Activated T-cell treated with anti-CD3 and anti-CD28 coated beads, Interleukin-2, amount 50 U/mL, for 48 hours (primary cell): ENCODE measurements around the gene SDR42E2.
A peak's percentile ranks its signal among the peaks of the same experiment; 100 is the strongest.
"Not testable (repeated sequence)": the region's sequence is repeated elsewhere in the genome, so short reads cannot be mapped to it uniquely, and the experiment has no call there.

Source experiments
- DNase-seq, 2 experiments: peaks; one replicate each; pipeline ENCODE4 v3.0.0-alpha.2; 2020

Gene SDR42E2

DNA sequence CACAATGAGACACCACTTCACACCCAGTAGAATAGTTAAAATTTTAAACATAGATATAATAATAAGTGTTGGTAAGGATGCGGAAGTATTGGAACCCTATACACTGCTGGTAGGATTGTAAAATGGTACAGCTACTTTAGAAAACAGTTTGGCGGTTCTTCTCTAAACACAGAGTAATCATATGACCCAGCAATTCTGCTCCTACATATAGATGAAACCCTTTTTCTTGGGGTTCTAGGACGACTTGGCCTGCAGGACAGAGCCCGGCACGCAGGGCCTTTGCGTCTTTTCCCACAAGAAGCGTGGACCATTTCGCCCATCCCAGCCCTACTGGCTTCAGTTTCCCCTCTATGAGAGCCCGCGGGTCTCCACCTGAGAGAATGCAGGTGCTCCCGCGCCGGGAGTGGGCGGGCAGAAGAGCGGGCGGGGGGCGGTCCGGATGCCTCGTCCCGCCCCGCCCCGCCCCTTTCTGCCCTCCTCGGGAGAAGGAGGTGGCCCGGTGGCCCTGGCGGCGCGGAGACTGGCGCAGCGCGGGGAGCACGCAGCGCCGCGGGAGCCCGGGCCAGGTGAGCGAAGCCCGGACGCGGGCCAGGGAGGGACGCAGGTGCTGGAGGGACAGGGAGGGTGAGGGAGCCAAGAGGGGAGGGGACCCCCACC lies at the start of gene SDR42E2:
Gene SDR42E2, plus strand, starts transcription at position 508 of the 657 bp plus-strand sequence. CDS start 3,077 bp downstream, outside the sequence.
- peak; percentile 44 to 59 for DNase-seq

DNA sequence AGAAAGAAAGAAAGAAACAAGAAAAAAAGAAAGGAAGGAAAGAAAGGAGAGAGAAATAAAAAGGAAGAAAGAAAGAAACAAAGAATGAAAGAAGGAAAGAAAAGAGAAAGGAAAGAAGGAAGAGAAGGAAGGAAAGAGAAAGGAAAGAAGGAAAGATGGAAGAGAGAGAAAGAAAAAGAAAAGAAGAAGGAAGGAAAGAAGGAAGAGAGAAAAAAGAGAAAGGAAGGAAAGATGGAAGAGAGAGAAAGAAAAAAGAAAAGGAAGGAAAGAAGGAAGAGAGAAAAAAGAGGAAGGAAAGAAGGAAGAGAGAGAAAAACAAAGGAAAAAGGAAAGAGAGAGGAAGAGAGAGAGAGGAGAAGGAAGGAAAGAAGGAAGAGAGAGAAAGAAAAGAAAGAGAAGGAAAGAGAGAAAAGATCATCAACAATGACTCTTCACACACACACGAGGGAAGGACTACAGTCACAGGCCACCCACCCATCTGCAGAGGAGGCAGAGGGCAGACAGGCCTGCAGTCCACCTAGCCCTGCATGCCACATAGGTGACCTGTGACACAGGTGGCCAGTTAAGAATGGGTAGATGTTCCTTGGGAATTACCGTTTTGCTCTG lies 46.1 kb upstream of the SDR42E2 start:
- no peak for DNase-seq

DNA sequence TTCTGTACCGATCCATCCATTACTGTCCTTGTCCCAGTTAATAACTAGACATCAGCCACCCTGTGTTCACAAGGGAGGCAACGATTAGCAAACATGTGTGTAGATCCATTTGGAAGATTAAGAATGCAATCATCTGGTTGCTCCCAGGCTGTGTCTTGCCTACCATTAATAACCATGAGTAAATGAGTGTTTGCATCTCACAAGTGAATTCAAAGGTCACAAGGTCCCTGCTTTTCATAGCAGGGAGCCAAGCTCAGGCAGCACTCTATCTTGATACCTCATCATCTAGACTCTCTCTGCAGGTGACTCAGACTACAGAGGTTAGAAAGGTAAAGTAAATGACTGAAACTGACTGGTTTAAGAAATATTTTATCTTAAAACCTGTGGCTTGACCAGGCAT lies 44.7 kb upstream of the SDR42E2 start:
- no peak for DNase-seq

DNA sequence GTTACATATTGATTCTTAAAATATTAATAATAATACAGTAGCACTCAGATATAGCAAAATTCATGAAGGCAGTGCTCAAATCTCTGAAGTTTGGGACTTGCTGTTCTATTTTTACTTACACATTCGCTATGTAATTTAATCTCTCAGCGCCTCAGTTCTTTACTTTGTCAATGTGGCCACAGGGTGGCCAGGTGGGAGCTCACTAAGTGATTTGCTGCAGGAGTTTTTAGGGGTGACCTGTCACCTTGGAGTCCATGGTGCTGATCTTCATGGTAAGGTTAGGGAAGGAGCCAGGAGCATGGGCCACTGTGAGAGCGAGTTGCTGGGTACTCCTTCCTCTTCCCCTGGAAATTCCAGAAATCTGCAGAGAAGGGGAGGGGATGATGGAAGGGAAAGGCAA lies 41.9 kb upstream of the SDR42E2 start:
- DNase-seq, result no peak

DNA sequence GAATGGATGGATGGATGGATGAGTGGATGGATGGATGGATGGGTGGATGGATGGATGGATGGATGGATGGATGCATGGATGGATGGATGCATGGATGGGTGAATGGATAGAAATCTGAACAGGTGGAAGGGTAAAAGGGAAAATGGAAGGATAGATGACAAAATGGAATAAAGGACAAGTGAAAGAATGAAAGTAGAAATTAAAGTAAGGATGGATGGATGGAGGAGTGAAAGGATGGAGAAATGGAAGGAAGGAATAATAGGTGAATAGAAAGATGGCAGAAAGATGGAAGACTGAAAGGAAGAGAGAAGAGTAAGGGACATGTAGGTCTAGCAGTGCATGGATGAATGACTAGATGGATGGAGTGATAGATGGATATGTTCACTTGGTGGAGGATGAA lies 40.1 kb upstream of the SDR42E2 start:
- no peak for DNase-seq

DNA sequence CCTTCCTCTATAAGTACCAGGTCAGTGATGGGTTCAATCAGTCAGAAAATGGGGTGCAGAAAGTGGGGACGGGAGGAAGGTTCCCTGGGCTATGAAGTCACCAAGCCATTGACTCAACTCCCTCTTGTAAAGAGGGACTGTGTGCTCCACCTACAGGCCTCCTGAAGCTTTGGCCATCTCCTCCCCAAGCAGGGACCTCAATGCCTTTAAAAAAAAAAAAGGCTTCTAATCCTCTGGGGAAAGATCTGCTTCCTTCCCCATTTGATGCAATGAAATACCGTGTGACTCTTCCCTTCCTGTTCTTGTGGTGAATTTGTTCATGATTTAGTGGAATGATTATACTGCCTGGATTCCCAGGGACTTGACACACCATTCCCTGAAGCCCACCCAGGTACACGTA lies 39.2 kb upstream of the SDR42E2 start:
- no peak for DNase-seq

DNA sequence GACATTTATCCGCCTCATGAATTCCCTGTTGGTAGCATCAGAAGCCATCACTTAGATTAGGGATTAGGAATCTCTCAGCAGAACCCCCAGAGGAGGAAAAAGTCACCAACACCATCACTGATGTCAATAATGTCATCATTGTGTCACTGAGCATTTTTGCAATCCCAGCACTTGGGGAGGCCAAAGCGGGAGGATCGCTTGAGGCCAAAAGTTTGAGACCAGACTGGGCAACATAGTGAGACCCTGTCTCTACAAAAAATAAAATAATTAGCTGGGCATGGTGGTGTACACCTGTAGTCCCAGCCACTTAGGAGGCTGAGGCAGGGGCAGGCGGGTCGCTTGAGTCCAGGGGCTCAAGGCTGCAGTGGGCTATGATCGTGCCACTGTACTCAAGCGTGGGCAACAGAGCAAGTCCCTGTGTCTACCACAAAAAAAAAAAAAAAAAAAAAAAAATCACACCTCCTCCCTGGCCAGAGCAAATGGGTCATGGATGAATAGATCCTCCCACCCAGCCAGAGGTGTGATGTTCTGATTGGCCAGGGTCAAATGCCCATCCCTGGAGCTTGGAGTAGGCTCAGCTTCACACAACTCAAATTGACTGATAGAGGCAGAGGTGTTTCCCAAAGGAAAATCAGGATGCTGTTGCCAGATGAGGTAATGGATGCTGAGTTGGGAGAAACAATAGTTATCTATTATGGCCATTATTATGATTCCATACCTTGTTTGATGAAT lies 38.4 kb upstream of the SDR42E2 start:
- no peak for DNase-seq

DNA sequence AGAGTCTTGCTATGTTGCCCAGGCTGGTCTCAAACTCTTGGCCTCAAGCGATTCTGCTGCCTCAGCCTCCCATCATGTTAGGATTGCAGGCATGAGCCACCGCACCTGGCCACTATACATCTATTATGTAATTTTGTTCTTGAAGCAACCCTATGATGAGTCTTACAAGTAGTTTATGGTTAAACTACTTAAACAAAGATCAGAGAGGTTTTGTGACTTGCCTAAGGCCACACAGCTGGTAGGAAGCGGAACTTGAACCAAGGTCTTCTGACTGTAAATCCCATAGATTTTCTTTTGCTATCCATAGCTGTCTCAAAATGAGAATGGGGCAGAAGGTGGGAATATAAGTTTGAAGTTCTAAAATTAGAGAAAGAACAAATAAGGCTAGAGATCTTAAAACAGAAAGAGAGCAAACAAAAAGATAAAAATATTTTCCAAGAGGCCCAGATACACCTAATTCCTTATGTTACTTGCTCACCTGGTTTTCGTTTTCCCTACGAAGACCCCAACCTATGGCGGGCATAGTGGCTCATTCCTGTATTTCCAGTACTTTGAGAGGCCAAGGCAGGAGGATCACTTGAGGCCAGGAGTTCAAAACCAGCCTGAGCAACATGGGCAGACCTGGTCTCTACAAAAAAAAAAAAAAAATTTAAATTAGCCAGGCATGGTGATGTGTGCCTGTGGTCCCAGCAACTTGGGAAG lies 37.6 kb upstream of the SDR42E2 start:
- no peak for DNase-seq

DNA sequence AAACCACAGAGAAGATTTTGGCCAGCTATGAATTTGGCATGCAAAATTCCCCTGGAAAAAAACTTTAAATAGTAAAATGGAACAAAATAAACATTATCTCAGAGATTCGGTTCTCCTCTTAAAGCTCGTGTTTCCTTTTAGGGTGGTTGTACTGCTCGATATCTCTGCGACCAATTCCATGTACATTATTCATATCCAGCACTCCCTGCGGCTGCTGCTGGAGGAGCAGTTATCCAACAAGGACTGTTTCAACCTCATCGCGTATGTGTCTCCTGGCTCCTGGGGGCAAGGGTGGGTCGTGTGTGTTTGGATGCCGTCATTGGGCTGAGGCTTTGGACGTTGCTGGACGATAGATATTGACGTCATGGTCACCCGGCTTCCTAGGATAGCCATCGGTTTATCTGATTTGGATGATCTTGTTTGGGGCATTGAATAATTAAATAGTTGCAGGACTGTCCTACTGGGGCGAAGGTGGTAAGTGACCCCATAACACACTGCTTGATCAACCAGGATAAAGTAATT lies 36.2 kb upstream of the SDR42E2 start:
- no peak for DNase-seq

DNA sequence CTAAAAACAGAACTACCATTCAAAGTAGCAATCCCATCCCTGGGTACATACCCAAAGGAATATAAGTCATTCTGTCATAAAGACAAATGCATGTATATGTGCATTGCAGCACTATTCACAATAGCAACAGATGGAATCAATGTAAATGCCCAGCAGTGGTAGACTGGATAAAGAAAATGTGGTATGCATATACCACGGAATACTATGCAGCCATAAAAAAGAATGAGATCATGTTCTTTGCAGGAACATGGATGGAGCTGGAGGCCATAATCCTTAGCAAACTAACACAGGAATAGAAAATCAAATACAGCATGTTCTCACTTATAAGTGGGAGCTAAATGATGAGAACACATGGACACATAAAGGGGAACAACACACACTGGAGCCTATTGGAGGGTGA lies 33.8 kb upstream of the SDR42E2 start:
- DNase-seq, result not testable (repeated sequence)

DNA sequence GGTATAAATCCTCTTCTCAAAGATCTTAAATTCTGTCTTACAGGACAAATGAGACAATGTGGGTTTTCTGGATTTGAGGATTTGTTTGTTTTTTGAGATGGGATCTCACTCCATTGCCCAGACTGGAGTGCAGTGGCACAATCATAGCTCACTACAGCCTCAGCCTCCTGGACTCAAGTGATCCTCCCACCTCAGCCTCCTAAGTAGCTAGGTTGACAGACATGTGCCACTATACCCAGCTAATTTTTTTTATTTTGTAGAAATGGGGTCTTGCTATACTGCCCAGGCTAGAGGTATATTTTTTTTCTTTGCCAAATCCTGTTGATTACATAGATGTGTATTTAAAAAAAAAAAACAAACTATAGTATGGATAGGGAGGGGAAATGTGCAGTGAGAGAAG lies 31.8 kb upstream of the SDR42E2 start:
- DNase-seq, result no peak

DNA sequence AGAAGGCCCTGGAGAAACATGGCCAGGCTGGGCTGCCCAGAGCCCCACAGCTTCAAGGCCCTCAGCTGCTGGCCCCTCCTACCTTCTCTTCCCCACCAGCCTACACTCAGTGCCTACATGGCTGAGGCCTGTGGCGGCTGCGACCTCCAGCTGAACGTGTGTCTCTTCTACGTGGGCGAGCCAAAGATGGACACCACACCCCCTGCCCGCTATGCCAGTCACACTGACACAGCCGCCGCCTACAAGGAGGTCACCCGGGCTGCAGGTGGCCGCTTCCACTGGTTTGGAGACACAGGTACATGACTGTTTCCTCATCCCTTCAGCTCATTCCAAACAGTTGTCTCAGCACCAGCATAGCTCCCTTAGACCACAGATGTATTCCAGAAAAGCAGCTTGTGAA lies 29.5 kb upstream of the SDR42E2 start:
- DNase-seq, result no peak

DNA sequence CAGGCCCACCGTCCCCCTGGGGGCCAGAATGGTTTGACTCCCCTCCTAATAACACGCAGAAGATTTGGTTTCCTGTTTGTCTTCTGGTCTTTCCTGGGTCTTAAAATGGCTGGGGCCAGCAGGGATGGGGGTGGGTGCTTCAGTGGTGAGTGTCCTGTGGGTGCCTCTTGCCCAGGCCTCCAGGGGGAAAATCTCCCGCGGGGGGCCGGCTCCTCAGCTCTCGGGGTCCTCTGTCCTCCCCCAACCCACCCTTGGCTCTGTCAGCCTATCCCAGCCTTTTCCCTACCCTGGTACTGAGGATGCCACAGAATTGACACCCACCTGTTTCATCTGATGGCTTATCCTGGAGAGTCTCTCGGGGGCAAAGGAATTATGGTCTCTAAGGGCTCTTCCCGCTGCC lies 23.8 kb upstream of the SDR42E2 start:
- no peak for DNase-seq

DNA sequence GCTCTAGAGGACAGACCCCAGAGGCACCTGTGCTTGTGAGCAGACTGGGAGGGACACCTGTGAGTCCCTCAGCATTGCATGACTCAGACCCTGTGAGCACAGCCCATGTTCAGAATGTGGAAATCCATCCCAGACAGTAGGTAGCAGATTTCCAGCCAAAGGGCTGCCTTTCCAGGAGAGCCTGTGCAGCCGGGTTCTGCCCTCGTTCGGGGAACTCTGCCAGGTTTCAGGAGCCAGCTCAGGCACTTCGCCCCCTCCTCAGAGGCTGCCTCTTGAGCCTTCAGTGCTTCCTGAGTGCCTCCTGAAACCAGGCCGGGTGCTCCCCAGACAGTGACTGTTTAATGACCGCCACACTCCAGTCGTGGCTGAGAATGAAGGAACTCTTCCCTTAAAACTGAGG lies 23.3 kb upstream of the SDR42E2 start:
- no peak for DNase-seq

DNA sequence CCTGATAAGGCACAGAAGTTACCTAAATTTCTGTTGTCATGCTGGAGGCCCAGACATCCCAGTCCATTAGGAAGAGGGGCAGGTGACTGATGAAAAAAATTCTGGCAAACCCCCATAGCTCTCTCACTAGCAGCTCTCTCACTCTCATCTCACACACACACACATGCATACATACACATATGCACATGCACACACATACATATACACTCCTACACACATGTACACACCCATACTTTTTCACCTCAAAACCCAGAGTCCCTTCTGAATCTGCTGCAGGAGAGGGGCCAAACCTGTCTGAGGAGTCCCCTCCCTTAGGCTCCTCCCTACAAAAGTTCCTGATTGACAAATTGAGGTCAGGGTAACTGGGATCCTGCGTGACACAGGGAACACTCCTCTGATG lies 22.6 kb upstream of the SDR42E2 start:
- no peak for DNase-seq

DNA sequence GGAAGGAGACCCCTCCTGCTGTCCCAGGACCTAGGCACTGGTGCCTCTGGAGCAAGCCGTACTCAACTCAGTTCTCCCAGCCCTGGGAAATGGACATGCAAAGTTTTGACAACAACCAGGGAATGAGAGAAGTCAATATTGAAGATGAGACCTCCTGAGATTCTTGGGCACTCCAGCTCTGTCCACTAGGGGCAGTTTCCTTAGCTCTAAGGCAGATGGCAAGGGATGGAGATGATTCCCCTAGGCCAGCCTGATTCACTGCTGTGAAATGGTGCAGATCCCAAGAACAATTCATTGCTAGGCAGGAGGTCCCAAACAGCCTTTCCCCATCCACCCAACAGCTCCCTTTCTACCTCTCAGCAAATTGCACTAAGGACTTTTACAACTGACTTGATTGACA lies 20.5 kb upstream of the SDR42E2 start:
- no peak for DNase-seq

DNA sequence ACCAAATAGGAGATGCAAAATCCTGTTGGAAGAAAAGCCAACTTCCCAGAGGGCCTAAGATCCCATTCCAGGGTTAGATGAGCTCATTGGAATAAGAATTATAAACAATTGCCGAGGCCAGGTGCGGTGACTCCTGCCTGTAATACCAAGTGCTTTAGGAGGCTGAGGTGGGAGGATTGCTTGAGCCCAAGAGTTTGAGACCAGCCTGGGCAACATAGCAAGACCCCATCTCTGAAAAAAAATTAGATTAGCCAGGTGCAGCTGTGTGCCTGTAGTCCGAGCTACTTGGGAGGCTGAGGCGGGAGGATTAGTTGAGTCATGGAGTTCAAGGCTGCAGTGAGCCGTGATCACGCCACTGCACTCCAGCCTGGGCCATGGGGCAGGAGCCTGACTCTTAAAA lies 17.8 kb upstream of the SDR42E2 start:
- DNase-seq, result no peak

DNA sequence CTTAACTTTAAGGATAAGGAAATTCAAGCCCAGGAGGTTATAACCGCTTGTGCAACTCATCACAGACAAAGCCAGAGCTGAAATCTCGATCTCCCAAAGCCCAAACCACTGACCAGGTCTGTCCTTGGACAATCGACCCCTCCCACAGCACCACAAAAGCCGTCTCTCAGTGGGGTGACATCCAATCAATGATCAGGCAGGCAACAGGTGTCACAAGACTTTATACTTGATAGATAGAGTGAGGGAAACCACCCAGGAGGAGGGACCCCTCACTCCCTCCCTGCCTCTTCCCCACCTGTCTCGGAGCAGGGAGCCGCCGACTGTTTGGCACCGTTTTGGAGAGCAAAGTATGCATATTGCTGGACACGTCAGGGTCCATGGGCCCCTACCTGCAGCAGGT lies 14.5 kb upstream of the SDR42E2 start:
- no peak for DNase-seq

DNA sequence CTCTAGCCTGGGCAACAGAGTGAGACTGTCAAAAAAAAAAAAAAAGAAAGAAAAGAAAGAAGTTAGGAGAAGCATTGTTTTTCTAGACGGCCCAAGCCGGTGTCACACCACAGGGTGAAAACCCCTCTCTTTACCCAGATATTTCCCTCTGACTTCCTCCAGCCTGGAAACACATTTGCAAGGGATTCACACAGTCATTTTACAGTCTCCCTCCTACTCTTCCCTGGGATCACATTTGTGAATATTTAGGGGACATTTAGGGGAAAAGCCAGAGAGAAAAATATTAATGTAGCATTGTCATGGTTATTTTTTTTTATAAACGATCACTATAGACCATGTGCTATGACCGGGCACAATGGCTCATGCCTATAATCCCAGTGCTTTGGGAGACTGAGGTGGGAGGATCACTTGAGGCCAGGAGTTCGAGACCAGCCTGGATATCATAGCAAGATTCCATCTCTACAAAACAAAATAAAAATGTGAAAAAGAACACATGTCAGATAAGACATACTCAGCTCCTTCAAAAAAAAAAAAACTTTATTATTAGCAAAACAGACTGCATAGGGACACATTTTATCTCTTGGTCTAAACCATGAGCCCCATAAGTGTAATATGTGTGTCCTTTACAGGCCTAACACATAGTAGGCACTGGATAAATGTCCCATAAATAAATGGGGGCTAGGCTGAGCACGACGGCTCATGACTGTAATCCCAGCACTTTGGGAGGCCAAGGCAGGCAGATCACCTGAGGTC lies 10.9 kb upstream of the SDR42E2 start:
- DNase-seq, result no peak

DNA sequence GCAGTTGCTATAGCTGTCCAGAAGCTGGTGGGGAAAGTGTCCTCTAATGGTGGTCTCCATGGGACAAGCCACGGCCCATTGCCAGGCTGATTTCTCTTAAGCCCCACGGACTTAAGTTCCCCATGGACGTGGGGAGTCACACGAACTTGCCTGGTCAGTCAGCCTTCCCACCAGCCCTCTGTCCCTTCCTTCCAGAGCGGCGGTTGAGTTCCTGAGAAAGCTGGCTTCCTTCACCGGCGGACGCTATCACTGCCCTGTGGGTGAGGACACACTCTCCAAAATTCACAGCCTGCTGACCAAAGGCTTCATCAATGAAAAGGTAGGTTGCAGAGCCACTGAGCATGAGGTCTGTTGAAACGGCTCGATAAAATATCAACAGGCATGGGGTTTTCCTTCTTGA lies 10.0 kb upstream of the SDR42E2 start:
- no peak for DNase-seq

DNA sequence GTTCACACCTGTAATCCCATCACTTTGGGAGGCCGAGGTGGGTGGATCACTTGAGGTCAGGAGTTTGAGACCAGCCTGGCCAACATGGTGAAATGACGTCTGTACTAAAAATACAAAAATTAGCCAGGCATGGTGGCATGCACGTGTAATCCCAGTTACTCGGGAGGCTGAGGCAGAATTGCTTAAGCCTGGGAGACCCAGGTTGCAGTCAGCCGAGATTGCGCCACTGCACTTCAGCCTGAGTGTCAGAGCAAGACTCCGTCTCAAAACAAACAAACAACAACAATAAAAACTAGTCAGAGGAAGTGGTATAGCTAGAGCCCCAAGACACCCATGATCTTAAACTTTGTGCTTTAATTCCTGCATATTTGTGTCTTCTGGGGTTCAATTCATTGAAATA lies 9.2 kb upstream of the SDR42E2 start:
- not testable (repeated sequence) for DNase-seq

DNA sequence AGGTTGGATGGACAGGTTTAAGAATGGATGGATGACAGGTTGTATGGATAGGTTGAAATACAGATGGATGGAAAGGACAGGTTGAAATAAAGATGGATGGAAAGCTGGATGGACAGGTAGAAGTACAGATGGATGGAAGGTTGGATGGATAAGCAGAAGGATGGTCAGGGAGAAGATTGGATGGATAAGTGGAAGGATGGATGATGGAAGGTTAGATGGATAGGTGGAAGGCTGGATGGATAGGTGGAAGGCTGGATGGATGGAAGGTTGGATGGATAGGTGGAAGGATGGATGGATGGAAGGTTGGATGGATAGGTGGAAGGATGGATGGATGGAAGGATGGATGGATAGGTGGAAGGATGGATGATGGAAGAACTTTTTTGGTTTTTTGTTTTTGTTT lies 905 bp upstream of the SDR42E2 start:
- no peak for DNase-seq

DNA sequence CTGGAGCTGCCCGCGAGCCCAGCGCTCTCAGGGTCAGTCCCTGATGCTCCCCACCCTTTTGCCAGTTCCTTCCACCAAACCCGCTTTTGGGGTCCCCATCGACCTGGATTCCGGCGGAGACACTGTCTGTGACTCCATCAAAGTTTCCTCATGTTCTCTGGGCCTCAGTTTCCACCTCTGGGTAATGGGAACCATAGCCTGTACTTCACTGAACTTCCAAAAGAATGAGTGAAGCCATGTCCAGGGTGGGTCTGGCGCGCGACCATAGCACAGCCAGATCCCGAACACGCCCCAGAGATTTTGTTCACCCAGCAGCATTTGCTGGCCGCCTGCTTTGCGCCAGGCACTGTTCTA lies 327 bp downstream of the SDR42E2 start:
- DNase-seq, result no peak
